ENCODE data around the gene SORCS3. TPM values are rescaled to one million over a fixed set of nuclear protein-coding genes. Genes with fewer than 3 reads are reported as not detected.

The SORCS3 gene
- total and polyA plus RNA-seq, 2 of the 13 experiments (the other 11 are each of a cell fraction or from before 2014, with no cell fraction given), result 0.07 TPM; not detected in 1

DNA sequence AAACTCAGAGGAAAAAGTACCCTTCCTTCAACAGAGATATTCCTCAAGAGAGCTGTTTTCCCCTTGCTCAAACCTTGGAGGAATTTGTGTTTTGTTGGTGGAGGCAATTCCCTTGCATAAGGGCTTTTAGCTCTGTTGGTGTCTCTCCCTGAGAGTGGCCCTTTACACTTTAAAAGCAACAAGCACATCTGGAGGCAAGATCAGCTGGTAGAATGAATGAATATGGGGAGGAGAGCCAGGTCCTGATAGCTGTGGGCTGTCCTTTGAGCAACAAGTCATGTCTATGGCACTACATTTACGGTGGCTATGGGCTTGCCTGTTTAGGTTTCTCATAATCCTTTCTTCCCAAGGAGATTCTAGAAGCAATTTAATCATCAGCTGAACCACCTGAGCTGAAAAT lies 384.0 kb downstream of the SORCS3 start (continued):
- TF ChIP-seq HES4 (CRISPR knock-in tag; IDR thresholded peaks at IDR 0.05; ENCODE audit: borderline replicate concordance), result no peak
- no peak for TF ChIP-seq SPEN (CRISPR knock-in tag; IDR thresholded peaks at IDR 0.05; ENCODE audit: low read depth)
- no peak for TF ChIP-seq HOXA5 (CRISPR knock-in tag; IDR thresholded peaks at IDR 0.05)

DNA sequence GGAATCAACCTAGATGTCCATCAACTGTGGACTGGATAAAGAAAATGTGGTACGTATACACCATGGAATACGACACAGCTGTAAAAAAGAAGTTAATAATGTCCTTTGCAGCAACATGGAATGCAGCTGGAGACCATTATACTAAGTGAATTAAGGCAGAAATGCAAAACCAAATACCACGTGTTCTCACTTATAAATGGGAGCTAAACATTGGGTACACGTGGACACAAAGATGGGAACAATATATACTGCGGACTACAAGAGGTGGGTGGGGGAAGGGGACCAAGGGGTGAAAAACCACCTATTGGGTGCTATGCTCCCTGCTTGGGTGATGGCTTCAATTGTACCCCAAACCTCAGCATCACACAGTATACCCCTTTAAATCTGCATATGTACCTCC lies 385.5 kb downstream of the SORCS3 start:
- no peak for FAIRE-seq

DNA sequence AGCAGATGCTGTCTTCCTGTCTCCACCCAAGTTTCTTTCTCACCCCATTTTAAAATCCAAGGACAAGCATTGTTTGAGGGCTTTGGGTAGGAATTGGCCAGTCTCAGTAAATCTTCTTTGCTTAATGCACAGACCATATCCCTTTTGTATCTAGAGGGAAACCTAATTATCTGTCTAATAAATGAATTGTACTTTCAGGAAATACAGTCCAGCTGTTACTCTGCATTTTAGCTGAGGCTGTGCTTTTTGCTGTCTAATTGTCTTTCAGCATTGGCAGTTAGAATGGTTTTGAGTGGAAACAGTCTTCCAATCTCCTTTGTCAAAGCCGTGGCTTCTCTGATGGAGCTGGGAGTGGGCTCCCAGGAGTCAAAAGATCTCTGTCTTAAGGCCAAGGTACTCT lies 388.2 kb downstream of the SORCS3 start:
- BruUV-seq (replicated peaks), result no TSS peak
- Histone ChIP-seq H3K27ac (ENCODE audit: extremely low read length, insufficient read depth, low read length) (no peak overlapping the region), H3K79me2 (ENCODE audit: insufficient read depth, low read length) (no peaks in the 10 kb centered on the region), H3K9me3 (ENCODE audit: low read length) (no peaks in the 10 kb centered on the region), H3K9ac (ENCODE audit: insufficient read depth, low read depth, low read length) (no peak overlapping the region), H4K20me1 (ENCODE audit: insufficient read depth, low read length) (no peaks in the 10 kb centered on the region; the same call in 1 of the 2 replicates), H3K4me2 (ENCODE audit: low read depth, low read length) (no peak overlapping the region), H3K27me3 (ENCODE audit: control insufficient read depth in 1 of 2, insufficient read depth in 2 of 2, low read length in 2 of 2) (no peaks in the 10 kb centered on the region), H2AFZ (ENCODE audit: low read length) (no peak overlapping the region), H3K36me3 (replicated peaks in 1 of 2; ENCODE audit: control insufficient read depth in 1 of 2, insufficient read depth in 2 of 2, low read length in 2 of 2) (no peaks in the 10 kb centered on the region), H3K4me1 (ENCODE audit: insufficient read depth, low read length) (no peaks in the 10 kb centered on the region), H3K4me3 (replicated peaks in 1 of 3; ENCODE audit: insufficient read depth in 1 of 3, low read depth in 2 of 3, low read length in 3 of 3) (no peak overlapping the region)
- no peak for DNase-seq (ENCODE audit: low spot score)
- intact Hi-C loops (cut with micrococcal nuclease; ENCODE audit: unreplicated experiment) (no loop called here), in situ Hi-C loops (cut with HindIII; ENCODE audit: extremely low pct_ligation_motif_present, low pct_unique_long_range_greater_than_20kb) (no loop called here)
- no peak for ATAC-seq
- no peak for FAIRE-seq
- POLR2A ChIA-PET, result no interaction called here
- CTCF ChIA-PET (ENCODE audit: low intra/inter-chr PET ratio, low total read pairs), result no interaction called here
- TF ChIP-seq, protein P1, sequence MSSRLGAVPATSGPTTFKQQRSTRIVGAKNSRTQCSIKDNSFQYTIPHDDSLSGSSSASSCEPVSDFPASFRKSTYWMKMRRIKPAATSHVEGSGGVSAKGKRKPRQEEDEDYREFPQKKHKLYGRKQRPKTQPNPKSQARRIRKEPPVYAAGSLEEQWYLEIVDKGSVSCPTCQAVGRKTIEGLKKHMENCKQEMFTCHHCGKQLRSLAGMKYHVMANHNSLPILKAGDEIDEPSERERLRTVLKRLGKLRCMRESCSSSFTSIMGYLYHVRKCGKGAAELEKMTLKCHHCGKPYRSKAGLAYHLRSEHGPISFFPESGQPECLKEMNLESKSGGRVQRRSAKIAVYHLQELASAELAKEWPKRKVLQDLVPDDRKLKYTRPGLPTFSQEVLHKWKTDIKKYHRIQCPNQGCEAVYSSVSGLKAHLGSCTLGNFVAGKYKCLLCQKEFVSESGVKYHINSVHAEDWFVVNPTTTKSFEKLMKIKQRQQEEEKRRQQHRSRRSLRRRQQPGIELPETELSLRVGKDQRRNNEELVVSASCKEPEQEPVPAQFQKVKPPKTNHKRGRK (CRISPR knock-in tag; IDR thresholded peaks at IDR 0.05), result no peak
- TF ChIP-seq FOSL2 (CRISPR knock-in tag; IDR thresholded peaks at IDR 0.05), result no peak
- TF ChIP-seq, protein P2, sequence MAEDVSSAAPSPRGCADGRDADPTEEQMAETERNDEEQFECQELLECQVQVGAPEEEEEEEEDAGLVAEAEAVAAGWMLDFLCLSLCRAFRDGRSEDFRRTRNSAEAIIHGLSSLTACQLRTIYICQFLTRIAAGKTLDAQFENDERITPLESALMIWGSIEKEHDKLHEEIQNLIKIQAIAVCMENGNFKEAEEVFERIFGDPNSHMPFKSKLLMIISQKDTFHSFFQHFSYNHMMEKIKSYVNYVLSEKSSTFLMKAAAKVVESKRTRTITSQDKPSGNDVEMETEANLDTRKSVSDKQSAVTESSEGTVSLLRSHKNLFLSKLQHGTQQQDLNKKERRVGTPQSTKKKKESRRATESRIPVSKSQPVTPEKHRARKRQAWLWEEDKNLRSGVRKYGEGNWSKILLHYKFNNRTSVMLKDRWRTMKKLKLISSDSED (CRISPR knock-in tag; IDR thresholded peaks at IDR 0.05), result no peak
- no peak for TF ChIP-seq ZNF567 (CRISPR knock-in tag; IDR thresholded peaks at IDR 0.05; ENCODE audit: borderline replicate concordance)
- no peak for TF ChIP-seq AGO2 (optimal IDR thresholded peaks at IDR 0.05; ENCODE audit: low read depth, low read length)
- TF ChIP-seq AGO1 (IDR thresholded peaks at IDR 0.05; ENCODE audit: low read depth, low read length, poor library complexity, severe bottlenecking), result no peak
- TF ChIP-seq ZNF614 (CRISPR knock-in tag; IDR thresholded peaks at IDR 0.05; ENCODE audit: borderline replicate concordance), result no peak
- WGBS (ENCODE audit: low lambda C conversion rate), result 0% methylated on average over 1 of the region's 1 CpG

More for the DNA sequence above, 385.5 kb downstream of the SORCS3 start:
- no peak overlapping the region for H2AFZ ChIP-seq (ENCODE audit: low read length)
- no peak overlapping the region for H3K4me3 ChIP-seq (replicated peaks in 1 of 3; ENCODE audit: insufficient read depth in 1 of 3, low read depth in 2 of 3, low read length in 3 of 3)
- TF ChIP-seq, protein P3, sequence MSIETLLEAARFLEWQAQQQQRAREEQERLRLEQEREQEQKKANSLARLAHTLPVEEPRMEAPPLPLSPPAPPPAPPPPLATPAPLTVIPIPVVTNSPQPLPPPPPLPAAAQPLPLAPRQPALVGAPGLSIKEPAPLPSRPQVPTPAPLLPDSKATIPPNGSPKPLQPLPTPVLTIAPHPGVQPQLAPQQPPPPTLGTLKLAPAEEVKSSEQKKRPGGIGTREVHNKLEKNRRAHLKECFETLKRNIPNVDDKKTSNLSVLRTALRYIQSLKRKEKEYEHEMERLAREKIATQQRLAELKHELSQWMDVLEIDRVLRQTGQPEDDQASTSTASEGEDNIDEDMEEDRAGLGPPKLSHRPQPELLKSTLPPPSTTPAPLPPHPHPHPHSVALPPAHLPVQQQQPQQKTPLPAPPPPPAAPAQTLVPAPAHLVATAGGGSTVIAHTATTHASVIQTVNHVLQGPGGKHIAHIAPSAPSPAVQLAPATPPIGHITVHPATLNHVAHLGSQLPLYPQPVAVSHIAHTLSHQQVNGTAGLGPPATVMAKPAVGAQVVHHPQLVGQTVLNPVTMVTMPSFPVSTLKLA (IDR thresholded peaks at IDR 0.05), result peak; percentile 92
- TF ChIP-seq DR1 (CRISPR knock-in tag; IDR thresholded peaks at IDR 0.05), result no peak
- TF ChIP-seq GPN1 (CRISPR knock-in tag; IDR thresholded peaks at IDR 0.05; ENCODE audit: borderline replicate concordance), result no peak
- H3K27ac ChIP-seq (ENCODE audit: extremely low read length, insufficient read depth, low read length), result no peak overlapping the region
- no peaks in the 10 kb centered on the region for H3K79me2 ChIP-seq (ENCODE audit: insufficient read depth, low read length)
- WGBS (ENCODE audit: low lambda C conversion rate), result 30% methylated on average over 5 of the region's 5 CpGs
- intact Hi-C loops (cut with micrococcal nuclease; ENCODE audit: unreplicated experiment), result no loop called here
- no peak overlapping the region for H3K4me2 ChIP-seq (ENCODE audit: low read depth, low read length)
- in situ Hi-C loops (cut with HindIII; ENCODE audit: extremely low pct_ligation_motif_present, low pct_unique_long_range_greater_than_20kb), result no loop called here
- no peaks in the 10 kb centered on the region; the same call in 1 of the 2 replicates for H4K20me1 ChIP-seq (ENCODE audit: insufficient read depth, low read length)
- ATAC-seq, result no peak
- POLR2A ChIA-PET, result no interaction called here
- H3K9me3 ChIP-seq (ENCODE audit: low read length), result no peaks in the 10 kb centered on the region
- no peaks in the 10 kb centered on the region for H3K4me1 ChIP-seq (ENCODE audit: insufficient read depth, low read length)
- DNase-seq (ENCODE audit: low spot score), result no peak
- H3K9ac ChIP-seq (ENCODE audit: insufficient read depth, low read depth, low read length), result no peak overlapping the region
- no peaks in the 10 kb centered on the region for H3K27me3 ChIP-seq (ENCODE audit: control insufficient read depth in 1 of 2, insufficient read depth in 2 of 2, low read length in 2 of 2)
- CTCF ChIA-PET (ENCODE audit: low intra/inter-chr PET ratio, low total read pairs), result no interaction called here
- no peaks in the 10 kb centered on the region for H3K36me3 ChIP-seq (replicated peaks in 1 of 2; ENCODE audit: control insufficient read depth in 1 of 2, insufficient read depth in 2 of 2, low read length in 2 of 2)
- BruUV-seq (replicated peaks), result no TSS peak

Measured in HepG2 (cell line).